K562 (cell line): Measurements from ENCODE around the gene LEUTX. TPM values are rescaled to one million over a fixed set of nuclear protein-coding genes. Genes with fewer than 3 reads are reported as not detected.

Experiments used
- ATAC-seq: fragments of 200-7000 bp; cut with Tn5 transposase; 3 replicates; pipeline ENCODE4 v1.9.1; 2020; ENCODE audit warnings: moderate library complexity
- BruUV-seq: library from RNA; stranded (reverse); fragments of 400-500 nt; replicated peaks from 2 replicates; lab custom pipeline; 2021; lab: Mats Ljungman, UMichigan
- CTCF ChIA-PET: fragments of 300-600 bp; formaldehyde crosslinking; extraction: SDS; loops from one replicate; lab custom pipeline; 2021; ENCODE audit warnings: low intra/inter-chr PET ratio; lab: Yijun Ruan, JAX
- POLR2A ChIA-PET: fragments of 300-600, 350-650 bp; sonication (Branson Sonifier 250); formaldehyde crosslinking; extraction: SDS; loops from one replicate; lab custom pipeline; 2021; ENCODE audit warnings: antibody characterized with exemption, inconsistent platforms; lab: Yijun Ruan, JAX
- DNase-seq, 4 experiments: peaks; one replicate each; pipeline versions ENCODE4 v3.0.0 to v3.0.0-alpha.2; 2011 to 2018; ENCODE audit warnings: low spot score in 3 of 4, mixed read lengths in 3 of 4; ENCODE audit errors: extremely low read depth in 1 of 4
- FAIRE-seq: peaks from 2 replicates; lab custom pipeline; 2011; peaks lifted over from hg19 to GRCh38; lab: Jason Lieb, UNC
- H2AFZ ChIP-seq: 2 replicates; pipeline ENCODE4 v1.6.0; 2011; ENCODE audit warnings: low read depth, low read length, control low read depth, inconsistent platforms
- H3K27ac ChIP-seq: fragments of 200-600 bp; 3 replicates; pipeline ENCODE4 v1.8.0; 2011; ENCODE audit warnings: low read depth, mild to moderate bottlenecking, control low read depth, inconsistent platforms, low read length, moderate library complexity, mixed read lengths; ENCODE audit errors: extremely low read depth
- H3K27me3 ChIP-seq, 2 experiments: fragments of 300-600 bp in 1 of 2; 2 replicates in 1 of 2; 3 replicates in 1 of 2; pipeline versions ENCODE4 v1.6.0 to v1.8.0; 2011; ENCODE audit warnings: inconsistent platforms in 2 of 2, low read length in 2 of 2, mild to moderate bottlenecking in 1 of 2, mixed read lengths in 1 of 2, moderate library complexity in 1 of 2; ENCODE audit not compliant: control insufficient read depth in 2 of 2, insufficient read depth in 2 of 2
- H3K36me3 ChIP-seq: fragments of 300-600 bp; 3 replicates; pipeline ENCODE4 v1.8.0; 2011; ENCODE audit warnings: mild to moderate bottlenecking, low read length, inconsistent platforms; ENCODE audit not compliant: control insufficient read depth, insufficient read depth
- H3K4me1 ChIP-seq, 2 experiments: fragments of 200-600 bp in 1 of 2; replicated peaks in 1 of 2; 2 replicates in 1 of 2; 3 replicates in 1 of 2; pipeline versions ENCODE4 v1.5.1 to v1.8.0; 2011; ENCODE audit warnings: inconsistent platforms in 2 of 2, low read length in 2 of 2, mild to moderate bottlenecking in 1 of 2, mixed read lengths in 1 of 2, moderate library complexity in 1 of 2; ENCODE audit not compliant: control insufficient read depth in 2 of 2, insufficient read depth in 2 of 2
- H3K4me2 ChIP-seq: 2 replicates; pipeline ENCODE4 v1.6.1; 2011; ENCODE audit warnings: low read length, control low read depth, inconsistent platforms, mixed read lengths; ENCODE audit not compliant: insufficient read depth
- H3K4me3 ChIP-seq: fragments of 200-600 bp; sonication (generic), shearing (Covaris generic); 2 replicates; pipeline ENCODE4 v1.5.1; 2016; ENCODE audit warnings: control low read depth, inconsistent platforms
- H3K79me2 ChIP-seq: fragments of 200-600 bp; 3 replicates; pipeline ENCODE4 v1.8.0; 2011; ENCODE audit warnings: low read length, inconsistent platforms; ENCODE audit not compliant: control insufficient read depth, insufficient read depth
- H3K9ac ChIP-seq, 2 experiments: 2 replicates each; pipeline versions ENCODE4 v1.6.0 to v1.6.1; 2011; ENCODE audit warnings: low read depth in 2 of 2, low read length in 2 of 2, control low read depth in 1 of 2, inconsistent platforms in 1 of 2, mild to moderate bottlenecking in 1 of 2, mixed read lengths in 1 of 2; ENCODE audit not compliant: insufficient read depth in 1 of 2
- H3K9me1 ChIP-seq: one replicate; pipeline ENCODE4 v1.6.0; 2011; ENCODE audit warnings: inconsistent platforms, mild to moderate bottlenecking, low read length, moderate library complexity; ENCODE audit not compliant: control insufficient read depth, insufficient read depth
- H3K9me3 ChIP-seq: replicated peaks from 2 replicates; pipeline ENCODE4 v1.5.1; 2011; ENCODE audit warnings: low read depth, low read length, inconsistent platforms; ENCODE audit not compliant: control insufficient read depth, insufficient read depth
- H4K20me1 ChIP-seq: replicated peaks from 2 replicates; pipeline ENCODE4 v1.6.1; 2011; ENCODE audit warnings: low read length, inconsistent platforms, mixed read lengths; ENCODE audit not compliant: control insufficient read depth, insufficient read depth
- FOXM1 ChIP-seq, 2 experiments: fragments of 450-650 bp in 1 of 2; sonication (generic) in 1 of 2; formaldehyde crosslinking in 1 of 2; IDR thresholded peaks; 2 replicates each; pipeline versions ENCODE4 v1.6.1 to v1.9.0; 2017 to 2022; ENCODE audit warnings: low read depth in 2 of 2, mild to moderate bottlenecking in 2 of 2, missing genetic modification reagents in 1 of 2, moderate library complexity in 1 of 2
- HNRNPUL1 ChIP-seq: fragments of 200-400 bp; formaldehyde crosslinking; IDR thresholded peaks from 2 replicates; pipeline ENCODE4 v1.6.1; 2017; ENCODE audit warnings: low read length
- NCOA6 ChIP-seq: fragments of 450-650 bp; IDR thresholded peaks from 2 replicates; pipeline ENCODE4 v1.6.1; 2017; ENCODE audit warnings: mild to moderate bottlenecking
- POLR2AphosphoS5 ChIP-seq: IDR thresholded peaks from 2 replicates; pipeline ENCODE4 v1.6.1; 2011; ENCODE audit warnings: mild to moderate bottlenecking, low read depth, low read length, moderate library complexity; ENCODE audit not compliant: control insufficient read depth, insufficient read depth
- SPI1 ChIP-seq: IDR thresholded peaks from 2 replicates; pipeline ENCODE4 v1.6.1; 2011; ENCODE audit warnings: low read depth, low read length, control low read depth, borderline replicate concordance
- TBP ChIP-seq: optimal IDR thresholded peaks from 2 replicates; pipeline ENCODE3; 2011; ENCODE audit warnings: low read depth, low read length, improper control_type of control experiment
- ZNF707 ChIP-seq: fragments of 250-450 bp; sonication (Bioruptor Pico); conservative IDR thresholded peaks from 2 replicates; pipeline ENCODE4 v1.8.0; 2022; ENCODE audit warnings: inconsistent platforms, mild to moderate bottlenecking, moderate library complexity
- WGBS: fragments of 100-300 bp; shearing (Covaris generic); methylation state at CpG from one replicate; pipeline ENCODE4 v1.1.6; 2016; ENCODE audit warnings: low coverage, mixed read lengths; ENCODE audit not compliant: insufficient coverage; ENCODE audit errors: missing lambda C conversion rate; 5-methylcytosine and 5-hydroxymethylcytosine counted together
- in situ Hi-C: fragments of 300-500 bp; cut with MboI; formaldehyde crosslinking; loops from 4 replicates; pipeline ENCODE4 v1.15.0; 2018; ENCODE audit warnings: inconsistent platforms, mixed read lengths
- intact Hi-C: fragments of 100-400 bp; cut with micrococcal nuclease; formaldehyde crosslinking; loops from 2 replicates; pipeline ENCODE4 v1.14.2; 2022
- polyA plus RNA-seq, 8 experiments: library from polyadenylated mRNA; depleted of rRNA in 4 of 8; stranded (reverse) in 5 of 8; unstranded in 3 of 8; fragments of >200 nt; fragmentation: Nextera tagmentation in 2 of 8; fragmentation: Illumina TruSeq in 1 of 8; extraction: Ambion mirVana in 2 of 8; extraction: Trizol in 1 of 8; gene quantifications; 2 replicates each; pipeline versions ENCODE4 v1.2.1 to v1.2.3, GENCODE V29; 2011 to 2014; ENCODE audit warnings: inconsistent platforms in 1 of 8, missing spikeins in 1 of 8
- total RNA-seq, 7 experiments: library from RNA; depleted of rRNA in 6 of 7; stranded (reverse); fragments of >200 nt in 6 of 7; fragmentation: Illumina TruSeq in 2 of 7; extraction: Trizol in 2 of 7; gene quantifications; 2 replicates each; pipeline versions ENCODE4 v1.2.1 to v1.2.3, GENCODE V29; 2011 to 2021; ENCODE audit warnings: low replicate concordance in 1 of 7

Gene LEUTX
- total and polyA plus RNA-seq, 9 of the 15 experiments (the other 6 are each of a cell fraction or from before 2014, with no cell fraction given) = not detected

DNA sequence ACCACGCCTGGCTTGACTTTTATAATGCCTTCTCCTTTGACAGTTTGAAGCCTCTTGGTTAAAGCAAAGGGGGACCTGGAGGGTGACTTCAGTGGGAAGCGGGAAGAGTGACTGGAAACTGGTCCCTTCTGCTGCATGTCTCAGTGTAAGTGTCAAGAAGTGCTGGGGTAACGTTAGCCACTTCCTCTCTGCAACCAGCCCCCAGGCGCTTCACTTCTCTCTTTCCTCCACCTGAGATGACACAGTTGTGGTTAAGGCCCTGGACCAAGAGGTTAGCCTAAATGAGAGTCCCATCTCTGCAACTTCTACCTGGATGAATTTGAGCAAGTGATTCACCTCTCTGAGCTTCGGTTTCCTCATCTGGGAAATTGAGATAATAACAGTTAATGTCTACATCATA, 16.3 kb downstream of the LEUTX start:
- H3K4me1 ChIP-seq = peaks cover 0 to 3% of the 10 kb centered on the region in 2 experiments; a peak in 1 of 5 replicates
- DNase-seq = no peak
- no TSS peak for BruUV-seq
- H3K9ac ChIP-seq = no peak overlapping the region
- H3K9me3 ChIP-seq = no peaks in the 10 kb centered on the region
- H3K36me3 ChIP-seq = no peaks in the 10 kb centered on the region
- H2AFZ ChIP-seq = no peak overlapping the region
- H3K27me3 ChIP-seq = peaks cover 0 to 12% of the 10 kb centered on the region in 2 experiments; a peak in 4 of 5 replicates
- WGBS = 6% methylated on average over 5 of the region's 5 CpGs
- no peak overlapping the region for H3K4me3 ChIP-seq
- no peaks in the 10 kb centered on the region for H4K20me1 ChIP-seq
- TF ChIP-seq ZNF707 (CRISPR knock-in tag) (no peak), FOXM1 (IDR thresholded peaks at IDR 0.05; ENCODE audit: low read depth) (no peak), FOXM1 (CRISPR knock-in tag; IDR thresholded peaks at IDR 0.05; ENCODE audit: low read depth) (no peak), SPI1 (peak; percentile 58; the same call in 1 of the 2 replicates), NCOA6 (no peak)
- TF ChIP-seq, all 486 proteins: peak for 1
- Histone ChIP-seq H3K9me1 (no peaks in the 10 kb centered on the region), H3K79me2 (no peaks in the 10 kb centered on the region), H3K4me2 (no peak overlapping the region), H3K27ac (no peak overlapping the region)
- ChIA-PET POLR2A (interaction anchor here (0.6 to 1.0 kb wide), 3 partner anchors 11 to 220 kb away, joined by 3 to 4 read pairs (median 3); no protein-coding TSS in a partner anchor), CTCF (interaction anchor here (0.7 kb wide), 1 partner anchor 213 kb away, joined by 3 read pairs; no protein-coding TSS in a partner anchor)
- no peak for FAIRE-seq
- intact Hi-C loops (no loop called here), in situ Hi-C loops (no loop called here)
- no peak for ATAC-seq

GRCh38 chr19:39796000-39796498, 17.4 kb downstream of the LEUTX start:
- WGBS = 0% methylated on average over 2 of the region's 2 CpGs
- no peaks in the 10 kb centered on the region for H3K9me3 ChIP-seq
- H3K27ac ChIP-seq = no peak overlapping the region
- TF ChIP-seq TBP = peak; percentile 34
- TF ChIP-seq HNRNPUL1 = no peak
- 0 out of 2 replicates have a peak, but pooled peaks have one; percentile 26 for TF ChIP-seq POLR2AphosphoS5
- no peaks in the 10 kb centered on the region for H4K20me1 ChIP-seq
- H2AFZ ChIP-seq = no peak overlapping the region
- H3K36me3 ChIP-seq = no peaks in the 10 kb centered on the region
- intact Hi-C loops = no loop called here
- FAIRE-seq = no peak
- H3K4me2 ChIP-seq = no peak overlapping the region
- H3K9ac ChIP-seq = no peak overlapping the region
- H3K4me3 ChIP-seq = no peak overlapping the region
- peaks cover 0 to 3% of the 10 kb centered on the region in 2 experiments; a peak in 1 of 5 replicates for H3K4me1 ChIP-seq
- H3K9me1 ChIP-seq = no peaks in the 10 kb centered on the region
- no peak for DNase-seq
- in situ Hi-C loops = no loop called here
- H3K79me2 ChIP-seq = no peaks in the 10 kb centered on the region
- peaks cover 0 to 12% of the 10 kb centered on the region in 2 experiments; a peak in 4 of 5 replicates for H3K27me3 ChIP-seq
- ChIA-PET CTCF (no interaction called here), POLR2A (interaction anchor here (0.9 kb wide), 1 partner anchor 25 kb away, joined by 3 read pairs; no protein-coding TSS in a partner anchor)
- no TSS peak for BruUV-seq
- no peak for ATAC-seq
